Frontal cortex (tissue), 4 donors: Measurements from ENCODE around the gene ATP6V1E1. TPM values are rescaled to one million over a fixed set of nuclear protein-coding genes. Genes with fewer than 3 reads are reported as not detected.
"Not testable (repeated sequence)": the region's sequence is repeated elsewhere in the genome, so short reads cannot be mapped to it uniquely, and the experiment has no call there.

Source experiments
- DNase-seq, 2 donors: peaks; one replicate each; pipeline ENCODE4 v3.0.0; 2012; ENCODE audit warnings: low spot score in 2 of 2
- FAIRE-seq: peaks from 2 replicates; lab custom pipeline; 2012; peaks lifted over from hg19 to GRCh38; lab: Jason Lieb, UNC
- total RNA-seq: library from RNA; depleted of rRNA; stranded (reverse); fragments of >200 nt; gene quantifications from one replicate; pipeline ENCODE4 v1.2.3, GENCODE V29; 2014
- donor health status: control.
- donor health status: control.
- donor health status: control.

ATP6V1E1 gene
- total RNA-seq, 1 donor from 2014 or later = 84.4 TPM

DNA sequence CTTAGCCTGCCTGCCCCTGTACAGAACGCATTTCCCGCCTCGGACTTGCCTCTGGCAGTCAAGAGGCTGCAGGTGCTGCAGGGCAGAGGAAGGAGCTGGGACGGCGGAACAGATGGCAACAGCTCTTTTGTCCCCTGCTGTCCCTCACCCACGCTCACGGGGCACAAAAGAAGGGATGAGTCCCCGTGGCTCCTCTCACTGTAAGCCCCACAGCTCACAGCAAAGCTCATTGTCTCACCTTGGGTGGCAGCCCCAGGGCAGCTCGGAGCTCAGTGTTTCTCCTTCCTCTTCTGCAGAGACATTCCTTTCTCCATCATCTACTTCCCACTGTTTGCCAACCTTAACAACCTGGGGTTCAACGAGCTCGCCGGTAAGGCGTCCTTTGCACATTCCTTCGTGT lies 40.9 kb downstream of the ATP6V1E1 start:
- no peak for FAIRE-seq

DNA sequence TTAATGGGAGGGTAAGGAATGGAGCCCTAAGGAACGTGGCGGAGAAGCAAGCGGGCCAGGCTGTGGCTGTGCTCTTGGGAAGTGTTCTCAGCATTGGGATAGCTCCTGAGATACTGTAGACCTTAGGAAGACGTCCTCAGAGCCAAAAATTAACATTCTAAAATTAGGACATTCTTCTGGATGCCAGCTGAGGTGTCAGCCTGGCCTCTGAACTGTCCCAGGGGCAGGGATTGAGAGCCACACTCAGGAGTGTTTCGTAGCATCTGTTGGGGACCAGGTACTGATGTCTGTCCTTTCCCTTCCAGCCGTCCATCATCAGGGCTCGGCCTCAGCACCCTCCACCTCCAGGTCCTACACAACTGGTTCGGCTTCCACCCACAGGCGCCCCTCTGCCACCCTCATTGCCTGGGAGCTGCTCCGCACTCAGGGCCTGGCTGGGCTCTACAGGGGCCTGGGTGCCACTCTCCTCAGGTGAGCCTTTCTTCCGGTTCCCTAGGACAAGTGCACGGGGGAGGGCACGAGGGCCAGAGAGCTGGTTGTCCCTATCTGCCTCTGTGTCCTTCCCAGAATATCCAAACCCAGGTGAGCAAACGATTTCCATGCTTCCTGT lies 41.6 kb downstream of the ATP6V1E1 start:
- FAIRE-seq (no peak), DNase-seq (no peak)

More for the DNA sequence above, 40.9 kb downstream of the ATP6V1E1 start:
- no peak for DNase-seq

GRCh38 chr22:17583151-17583550 lies 45.4 kb downstream of the ATP6V1E1 start:
- FAIRE-seq = no peak

GRCh38 chr22:17581631-17582030 lies 46.9 kb downstream of the ATP6V1E1 start:
- FAIRE-seq = no peak
- no peak for DNase-seq

More at GRCh38 chr22:17583151-17583550, 45.4 kb downstream of the ATP6V1E1 start:
- DNase-seq = no peak

GRCh38 chr22:17581056-17581455 lies 47.5 kb downstream of the ATP6V1E1 start:
- DNase-seq = no peak
- FAIRE-seq = no peak

DNA sequence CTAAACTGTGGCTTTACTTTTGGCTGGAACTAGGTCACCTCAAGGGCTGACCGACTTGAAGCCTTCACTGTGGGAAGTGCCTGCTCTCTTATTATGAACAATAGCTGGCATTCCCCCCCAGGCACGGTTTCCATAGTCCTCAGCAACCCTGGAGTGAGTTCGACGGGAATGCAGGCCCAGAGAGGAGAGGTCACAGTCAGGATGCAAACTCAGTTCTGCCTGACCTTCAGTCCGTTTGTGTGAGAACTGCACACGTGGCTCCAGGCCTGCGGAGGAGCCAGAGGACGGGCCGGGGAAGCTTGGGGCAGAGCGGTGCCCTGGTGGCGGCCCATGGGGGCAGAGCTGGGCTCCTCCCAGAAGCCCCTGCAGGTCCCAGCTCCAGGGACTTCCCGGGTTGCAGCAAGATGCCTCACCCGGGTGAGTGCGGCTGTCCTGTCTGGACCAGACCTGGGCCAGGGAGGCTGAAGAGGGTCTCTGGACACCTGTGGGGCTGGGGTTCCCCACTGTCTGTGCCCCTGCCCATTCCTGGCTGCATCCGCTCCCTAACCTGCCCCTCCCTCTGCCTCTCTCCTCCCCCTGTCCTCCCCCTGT lies 48.0 kb downstream of the ATP6V1E1 start:
- FAIRE-seq (no peak), DNase-seq (no peak)

DNA sequence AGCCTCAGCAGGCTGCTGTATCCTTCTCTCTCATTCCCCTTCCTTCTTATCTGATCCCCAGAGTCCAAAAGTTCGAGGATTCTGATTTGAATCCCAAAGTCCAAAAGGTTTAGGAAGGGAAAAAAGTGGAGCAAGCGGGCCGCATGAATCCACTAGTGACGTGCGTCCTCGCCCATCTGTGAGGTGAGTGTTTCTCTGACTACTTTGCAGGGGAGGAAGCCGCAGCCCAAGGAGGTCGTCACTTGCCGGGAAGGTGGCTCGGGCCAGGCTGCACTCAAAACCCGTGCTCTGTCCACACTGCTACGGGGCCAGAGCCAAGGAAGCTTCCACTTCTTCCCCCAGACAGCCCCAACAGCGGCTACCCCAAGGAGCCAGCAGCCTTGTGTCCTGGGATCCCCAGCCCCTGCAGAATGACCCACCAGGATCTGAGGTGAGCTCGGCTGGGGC lies 49.0 kb downstream of the ATP6V1E1 start:
- DNase-seq (no peak), FAIRE-seq (no peak)

DNA sequence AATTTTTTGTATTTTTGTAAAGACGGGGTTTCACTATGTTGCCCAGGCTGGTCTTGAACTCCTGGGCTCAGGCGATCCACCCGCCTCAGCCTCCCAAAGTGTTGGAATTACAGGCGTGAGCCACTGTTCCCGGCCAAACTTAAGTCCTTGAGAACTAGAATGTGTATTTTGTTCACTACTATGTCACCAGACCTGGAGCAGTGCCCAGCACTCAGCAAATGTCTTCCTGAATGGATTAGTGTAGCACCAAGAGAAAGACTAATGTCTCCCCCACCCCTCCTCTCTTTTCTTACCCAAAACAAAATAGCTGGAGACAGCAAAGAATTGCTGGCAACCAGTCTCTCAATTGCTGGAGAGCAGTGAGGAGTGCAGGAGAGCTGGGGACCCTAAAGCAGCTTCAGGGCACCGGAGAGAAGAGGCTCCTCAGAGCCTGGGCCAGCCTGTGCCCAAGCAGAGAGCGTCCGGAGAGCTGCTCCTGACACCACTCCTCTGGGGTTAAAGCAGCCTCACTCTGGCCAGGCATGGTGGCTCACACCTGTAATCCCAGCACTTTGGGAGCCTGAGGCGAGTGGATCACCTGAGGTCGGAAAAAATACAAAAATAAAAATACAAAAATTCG lies 50.3 kb downstream of the ATP6V1E1 start:
- DNase-seq = no peak
- FAIRE-seq = no peak

- no peak for FAIRE-seq
- DNase-seq = no peak
Observed at GRCh38 chr22:17576470-17576869, 52.1 kb downstream of the ATP6V1E1 start.

DNA sequence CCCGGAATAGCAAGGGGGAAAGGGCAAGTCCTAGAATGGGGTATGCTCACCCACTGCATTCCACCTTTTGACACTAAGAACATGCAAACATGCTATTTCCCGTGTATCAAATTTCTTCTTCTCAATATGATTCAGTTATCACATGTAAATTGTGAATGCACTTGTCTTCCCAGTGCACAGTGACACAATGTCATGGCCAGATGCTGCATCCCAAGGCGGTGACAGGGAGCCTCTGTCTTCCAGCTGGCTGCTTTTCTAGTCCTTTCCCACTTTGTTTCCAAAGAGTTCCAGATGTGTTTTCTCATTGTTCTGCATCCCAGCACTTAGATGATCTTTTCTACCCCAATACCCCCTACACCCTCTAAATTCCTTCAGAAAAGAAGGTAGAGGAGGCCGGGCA lies 52.9 kb downstream of the ATP6V1E1 start:
- FAIRE-seq = no peak
- no peak for DNase-seq

DNA sequence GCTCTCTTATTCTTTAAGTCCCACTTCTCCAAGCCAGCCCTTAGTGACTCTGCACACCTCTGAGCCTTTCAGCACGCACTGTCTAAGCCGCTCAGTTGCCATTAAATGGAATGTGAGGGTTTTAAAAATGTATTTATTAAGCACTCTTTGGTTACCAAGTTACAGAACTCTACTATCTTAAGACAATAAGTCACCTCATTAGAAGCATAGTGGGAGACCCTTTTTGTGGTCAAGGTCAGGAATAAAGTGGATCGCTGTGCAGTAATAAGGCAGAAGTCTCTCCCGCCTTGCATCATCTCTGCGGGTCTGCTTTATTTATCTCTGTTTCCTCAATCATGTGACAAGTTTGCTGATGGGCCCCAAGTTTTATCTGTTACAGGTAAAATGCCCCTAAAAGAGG lies 53.4 kb downstream of the ATP6V1E1 start:
- no peak for FAIRE-seq
- no peak for DNase-seq

- DNase-seq = peak in 1 of 2 donors; percentile 70
- no peak for FAIRE-seq
Observed at GRCh38 chr22:17570851-17571631, 57.5 kb downstream of the ATP6V1E1 start.

- DNase-seq (no peak), FAIRE-seq (no peak)
Observed at GRCh38 chr22:17569971-17570511, 58.5 kb downstream of the ATP6V1E1 start.

GRCh38 chr22:17566776-17567175 lies 61.8 kb downstream of the ATP6V1E1 start:
- FAIRE-seq (no peak), DNase-seq (no peak)

GRCh38 chr22:17566016-17566687 lies 62.4 kb downstream of the ATP6V1E1 start:
- DNase-seq, FAIRE-seq: not testable (repeated sequence)

DNA sequence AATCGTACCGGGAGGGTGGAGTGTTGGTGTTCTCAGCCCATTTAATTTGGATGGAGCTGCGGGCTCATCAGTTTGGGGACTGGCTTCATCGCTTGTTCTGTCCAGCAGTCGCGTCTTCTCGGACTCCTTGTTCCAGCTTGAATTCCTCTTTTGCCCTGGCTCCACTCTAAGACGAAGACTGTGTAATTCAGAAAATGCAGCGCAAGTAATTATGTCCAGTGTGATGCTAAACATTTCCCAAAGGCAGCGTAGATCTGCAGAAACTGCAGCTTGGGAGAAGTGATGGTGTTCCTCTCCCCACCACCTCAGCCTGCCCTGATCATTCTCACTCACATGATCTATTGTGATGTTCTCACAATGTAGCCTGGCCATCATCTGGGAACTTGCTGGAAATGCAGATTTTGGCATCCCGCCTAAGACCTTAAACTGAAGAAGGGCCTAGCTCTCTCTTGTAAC lies 64.6 kb downstream of the ATP6V1E1 start:
- peak in 1 of 2 donors; percentile 46 for DNase-seq
- FAIRE-seq = no peak

DNA sequence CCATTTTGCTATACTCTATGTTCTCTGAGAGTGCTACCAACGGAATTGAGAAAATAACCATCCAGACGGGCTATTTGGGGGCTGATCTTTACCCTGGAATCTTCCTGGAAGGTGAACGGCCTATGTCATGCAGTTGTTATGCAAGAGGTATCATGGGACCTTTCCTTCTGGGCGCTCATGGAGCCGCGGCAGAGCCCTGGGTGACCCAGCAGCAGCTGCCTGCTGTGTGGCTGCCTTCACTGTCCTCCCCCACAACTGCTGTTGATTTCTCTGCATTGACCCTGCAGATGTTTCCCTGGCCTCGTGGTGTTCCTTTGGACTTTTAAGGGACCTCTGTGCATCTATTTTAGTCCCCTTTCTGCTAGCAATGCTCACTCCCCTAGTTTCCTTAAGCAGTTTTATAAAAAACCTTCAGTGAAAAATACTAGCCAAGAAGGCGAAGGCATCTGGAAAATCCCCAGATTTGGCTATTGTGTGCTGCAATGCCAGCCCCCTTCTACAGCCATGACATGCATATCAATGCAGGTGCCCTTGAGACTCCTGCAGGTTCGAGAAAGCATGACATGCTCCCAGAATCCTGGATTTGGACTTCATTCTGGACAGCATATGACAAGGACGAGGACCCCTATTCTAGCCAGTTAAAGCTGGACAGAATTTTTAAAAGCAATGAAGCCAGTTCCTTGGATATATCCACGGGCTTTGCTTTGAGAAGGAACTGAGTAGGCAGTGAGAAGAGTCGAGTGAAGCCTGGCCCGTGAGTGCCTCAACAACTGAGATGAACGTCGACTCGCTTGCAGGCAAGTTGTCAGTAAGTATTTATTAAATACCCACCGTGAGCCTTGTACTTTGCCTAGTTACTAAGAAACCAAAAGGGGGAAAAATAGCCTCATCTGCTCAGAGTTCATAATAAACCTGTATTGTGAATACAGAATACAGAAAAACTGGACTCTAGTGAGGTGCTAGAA lies 65.4 kb downstream of the ATP6V1E1 start, which contains the start of gene SLC25A18:
Gene SLC25A18 (plus strand): TSS at position 593 of the 965 bp plus-strand sequence. CDS start 16,447 bp downstream, outside the sequence.
- no peak for FAIRE-seq
- DNase-seq = peak; percentile 36 to 61

GRCh38 chr22:17559188-17559587 lies 69.4 kb downstream of the ATP6V1E1 start:
- FAIRE-seq = no peak
- no peak for DNase-seq
